Measurements from ENCODE around the gene VAT1. TPM values are rescaled to one million over a fixed set of nuclear protein-coding genes. Genes with fewer than 3 reads are reported as not detected.

The VAT1 gene
- polyA plus RNA-seq, 1 of the 3 experiments (the other 2 are of a cell fraction), result 170 TPM

DNA sequence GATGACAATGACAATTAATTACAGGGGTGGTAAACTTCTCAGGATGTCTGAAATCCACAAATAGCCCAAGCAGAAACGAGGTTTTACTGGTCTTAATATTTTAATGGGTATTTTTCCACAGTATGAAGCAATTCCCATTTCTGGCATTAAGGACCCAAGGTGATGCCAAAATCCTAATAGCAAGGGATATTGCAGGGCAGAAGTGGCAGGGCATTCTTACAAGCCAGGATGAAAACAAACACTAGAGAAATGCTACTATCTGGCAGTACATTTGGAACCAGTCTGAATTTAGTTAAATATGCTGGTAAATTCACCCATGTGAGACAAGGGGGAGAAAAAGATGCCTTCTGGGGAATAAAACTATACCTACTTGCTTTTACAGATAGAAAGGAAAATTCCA lies 48.1 kb upstream of the VAT1 start:
- Histone ChIP-seq H3K27me3 (ENCODE audit: insufficient read depth) (no peaks in the 10 kb centered on the region), H4K20me1 (ENCODE audit: insufficient read depth) (no peaks in the 10 kb centered on the region), H3F3A (replicated peaks; ENCODE audit: insufficient read depth) (no peaks in the 10 kb centered on the region), H3K27ac (ENCODE audit: low read depth in 2 of 2, low read length in 1 of 2) (no peak overlapping the region), H2AFZ (ENCODE audit: low read depth) (no peak overlapping the region), H3K79me2 (ENCODE audit: insufficient read depth) (no peaks in the 10 kb centered on the region), H3K4me1 (ENCODE audit: control insufficient read depth in 1 of 2, insufficient read depth in 2 of 2, low read depth in 1 of 2, low read length in 1 of 2) (no peaks in the 10 kb centered on the region), H3K4me3 (ENCODE audit: low read depth in 2 of 2, low read length in 1 of 2) (no peak overlapping the region), H3K36me3 (replicated peaks in 1 of 2; ENCODE audit: control insufficient read depth in 1 of 2, insufficient read depth in 2 of 2, low read length in 1 of 2) (peaks cover 0 to 8% of the 10 kb centered on the region in 2 experiments), H3K9me2 (no peaks in the 10 kb centered on the region), H3K4me2 (no peak overlapping the region), H3K9me3 (no peaks in the 10 kb centered on the region), H3K9ac (no peak overlapping the region)
- POLR2A ChIA-PET, result no interaction called here
- TF ChIP-seq POLR2AphosphoS5 (IDR thresholded peaks at IDR 0.05; ENCODE audit: low read depth, low read length), result no peak
- TF ChIP-seq GABPA (IDR thresholded peaks at IDR 0.05; ENCODE audit: low read depth), result no peak
- no peak for TF ChIP-seq NFIC (IDR thresholded peaks at IDR 0.05; ENCODE audit: borderline replicate concordance)
- TF ChIP-seq, protein P1, sequence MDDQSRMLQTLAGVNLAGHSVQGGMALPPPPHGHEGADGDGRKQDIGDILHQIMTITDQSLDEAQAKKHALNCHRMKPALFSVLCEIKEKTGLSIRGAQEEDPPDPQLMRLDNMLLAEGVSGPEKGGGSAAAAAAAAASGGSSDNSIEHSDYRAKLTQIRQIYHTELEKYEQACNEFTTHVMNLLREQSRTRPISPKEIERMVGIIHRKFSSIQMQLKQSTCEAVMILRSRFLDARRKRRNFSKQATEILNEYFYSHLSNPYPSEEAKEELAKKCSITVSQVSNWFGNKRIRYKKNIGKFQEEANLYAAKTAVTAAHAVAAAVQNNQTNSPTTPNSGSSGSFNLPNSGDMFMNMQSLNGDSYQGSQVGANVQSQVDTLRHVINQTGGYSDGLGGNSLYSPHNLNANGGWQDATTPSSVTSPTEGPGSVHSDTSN (IDR thresholded peaks at IDR 0.05), result no peak
- TF ChIP-seq RCOR1 (IDR thresholded peaks at IDR 0.05; ENCODE audit: low read length), result no peak
- TF ChIP-seq FOXM1 (IDR thresholded peaks at IDR 0.05; ENCODE audit: low read depth), result no peak
- no peak for TF ChIP-seq GATA2 (CRISPR knock-in tag; IDR thresholded peaks at IDR 0.05)
- no peak for TF ChIP-seq RAD21 (IDR thresholded peaks at IDR 0.05; ENCODE audit: low read length)
- TF ChIP-seq YY1 (IDR thresholded peaks at IDR 0.05; ENCODE audit: low read depth), result no peak
- TF ChIP-seq MXI1 (IDR thresholded peaks at IDR 0.05; ENCODE audit: low read depth, low read length), result no peak
- no peak for TF ChIP-seq EP300 (IDR thresholded peaks at IDR 0.05; ENCODE audit: borderline replicate concordance in 1 of 2, low read depth in 1 of 2, low read length in 1 of 2)
- TF ChIP-seq FOXJ3 (CRISPR knock-in tag; IDR thresholded peaks at IDR 0.05), result no peak
- no peak for TF ChIP-seq CHD2 (IDR thresholded peaks at IDR 0.05; ENCODE audit: low read length, partially characterized antibody)
- TF ChIP-seq JUND (IDR thresholded peaks at IDR 0.05), result no peak
- TF ChIP-seq, protein P2, sequence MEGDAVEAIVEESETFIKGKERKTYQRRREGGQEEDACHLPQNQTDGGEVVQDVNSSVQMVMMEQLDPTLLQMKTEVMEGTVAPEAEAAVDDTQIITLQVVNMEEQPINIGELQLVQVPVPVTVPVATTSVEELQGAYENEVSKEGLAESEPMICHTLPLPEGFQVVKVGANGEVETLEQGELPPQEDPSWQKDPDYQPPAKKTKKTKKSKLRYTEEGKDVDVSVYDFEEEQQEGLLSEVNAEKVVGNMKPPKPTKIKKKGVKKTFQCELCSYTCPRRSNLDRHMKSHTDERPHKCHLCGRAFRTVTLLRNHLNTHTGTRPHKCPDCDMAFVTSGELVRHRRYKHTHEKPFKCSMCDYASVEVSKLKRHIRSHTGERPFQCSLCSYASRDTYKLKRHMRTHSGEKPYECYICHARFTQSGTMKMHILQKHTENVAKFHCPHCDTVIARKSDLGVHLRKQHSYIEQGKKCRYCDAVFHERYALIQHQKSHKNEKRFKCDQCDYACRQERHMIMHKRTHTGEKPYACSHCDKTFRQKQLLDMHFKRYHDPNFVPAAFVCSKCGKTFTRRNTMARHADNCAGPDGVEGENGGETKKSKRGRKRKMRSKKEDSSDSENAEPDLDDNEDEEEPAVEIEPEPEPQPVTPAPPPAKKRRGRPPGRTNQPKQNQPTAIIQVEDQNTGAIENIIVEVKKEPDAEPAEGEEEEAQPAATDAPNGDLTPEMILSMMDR (IDR thresholded peaks at IDR 0.05), result no peak
- TF ChIP-seq MEF2A (IDR thresholded peaks at IDR 0.05; ENCODE audit: borderline replicate concordance, low read depth), result no peak
- no peak for TF ChIP-seq RXRA (IDR thresholded peaks at IDR 0.05; ENCODE audit: borderline replicate concordance, low read depth)
- TF ChIP-seq EZH2phosphoT487 (IDR thresholded peaks at IDR 0.05; ENCODE audit: borderline replicate concordance, low read depth), result no peak
- 89% methylated on average over 1 of the region's 1 CpG for WGBS (ENCODE audit: low lambda C conversion rate)
- no peak for DNase-seq
- CTCF ChIA-PET, result interaction anchor here (1.7 kb wide), 1 partner anchor 46 kb away, joined by 4 read pairs; no protein-coding TSS in a partner anchor

All from SK-N-SH (cell line).